ENCODE results near the gene HGS. TPM values are rescaled to one million over a fixed set of nuclear protein-coding genes. Genes with fewer than 3 reads are reported as not detected.

The HGS gene
- total RNA-seq, 2 donors from 2014 or later, result 98.5 to 105 TPM

DNA sequence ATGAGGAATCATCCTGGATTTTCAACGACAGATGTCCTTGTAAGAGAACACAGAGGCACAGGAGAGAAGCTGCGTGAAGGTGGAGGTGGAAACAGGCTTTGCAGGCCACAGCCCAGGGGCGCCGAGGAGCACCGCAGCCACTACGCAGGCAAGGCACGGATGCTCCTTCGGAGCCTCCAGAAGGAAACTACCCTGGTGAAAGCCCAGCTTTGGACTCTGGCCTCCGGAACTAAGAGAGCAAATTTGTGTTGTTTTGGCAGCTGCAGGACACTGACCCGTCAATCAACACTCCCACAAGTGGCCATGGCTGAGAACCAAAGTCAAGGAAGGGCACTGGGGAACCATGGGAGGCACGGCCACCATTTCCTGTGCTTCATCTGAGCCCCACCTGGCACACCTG lies 3.7 kb upstream of the HGS start:
- DNase-seq (no peak), ATAC-seq (no peak)
- intact Hi-C loops (cut with DNase I, micrococcal nuclease), result no loop called here

DNA sequence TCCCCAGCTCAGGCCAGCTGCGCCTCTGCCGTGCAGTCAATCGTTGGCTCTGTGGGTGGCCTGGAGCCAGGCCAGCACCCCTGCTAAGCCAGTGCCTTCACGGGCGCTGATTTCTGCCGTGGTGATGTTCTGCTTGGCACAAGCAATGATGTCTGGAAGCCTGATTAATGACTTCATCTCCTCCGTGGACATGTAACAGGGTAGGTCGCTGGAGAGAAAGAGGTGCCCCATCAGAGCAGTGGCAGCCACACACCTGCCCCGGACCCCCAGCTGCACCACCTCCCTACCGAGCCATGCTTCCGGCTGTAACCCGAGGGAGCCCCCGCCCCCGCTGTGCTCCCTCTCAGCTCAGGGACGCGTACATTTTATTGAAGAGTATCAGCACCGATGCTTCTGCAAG lies 2.1 kb upstream of the HGS start:
- ATAC-seq (no peak), DNase-seq (no peak)
- intact Hi-C loops (cut with DNase I, micrococcal nuclease), result no loop called here

DNA sequence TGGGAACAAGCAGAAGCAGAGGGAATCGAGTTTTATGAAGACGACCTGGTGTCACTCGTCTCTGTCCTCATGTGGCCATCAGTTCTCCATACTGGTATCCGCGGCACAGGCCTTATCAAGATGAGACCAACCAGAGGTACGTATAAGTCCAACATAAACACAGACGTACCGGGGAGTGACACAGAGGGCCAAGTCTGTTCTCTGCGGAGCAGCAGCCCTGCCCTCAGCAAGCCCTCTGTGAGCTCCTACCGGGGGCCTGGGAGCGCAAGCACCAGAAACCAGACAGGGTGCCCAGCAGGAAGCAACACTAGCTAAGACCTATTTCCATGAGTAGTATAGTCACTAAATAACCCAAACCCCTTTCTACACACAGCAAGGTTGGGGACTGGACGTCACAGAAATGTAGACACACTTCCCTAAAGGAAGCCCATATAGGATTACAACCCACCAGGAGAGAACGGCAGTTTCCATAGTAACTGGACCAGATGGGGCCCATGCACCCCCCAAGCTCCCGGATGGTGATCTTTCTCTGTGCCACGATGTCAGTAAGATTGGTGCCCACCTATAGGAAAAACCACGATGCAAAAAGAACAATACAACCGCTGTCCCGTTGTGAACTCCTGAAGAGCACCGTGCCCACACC lies 1.1 kb upstream of the HGS start:
- intact Hi-C loops (cut with DNase I, micrococcal nuclease), result no loop called here
- DNase-seq (no peak), ATAC-seq (no peak)

DNA sequence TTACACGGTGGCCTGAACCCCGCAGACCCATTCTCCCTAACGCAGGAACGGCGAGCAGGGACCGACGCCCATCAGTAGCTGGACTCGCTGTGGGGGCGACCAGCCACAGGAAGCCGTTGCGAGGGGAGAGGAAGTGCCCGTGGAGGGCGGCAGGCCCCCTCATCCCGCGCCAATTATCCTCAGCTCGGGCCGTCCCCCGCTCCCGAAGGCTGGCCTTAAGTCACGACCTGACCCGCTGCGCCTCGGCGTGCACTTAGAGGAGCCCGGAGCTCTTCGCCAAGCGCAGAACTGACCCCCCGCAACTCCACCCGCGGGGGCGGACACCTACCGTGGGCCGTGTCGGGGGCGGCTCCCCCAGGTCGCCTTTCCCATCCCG lies 615 bp upstream of the HGS start:
- DNase-seq, result no peak
- intact Hi-C loops (cut with DNase I, micrococcal nuclease), result no loop called here
- ATAC-seq, result peak; percentile 32

DNA sequence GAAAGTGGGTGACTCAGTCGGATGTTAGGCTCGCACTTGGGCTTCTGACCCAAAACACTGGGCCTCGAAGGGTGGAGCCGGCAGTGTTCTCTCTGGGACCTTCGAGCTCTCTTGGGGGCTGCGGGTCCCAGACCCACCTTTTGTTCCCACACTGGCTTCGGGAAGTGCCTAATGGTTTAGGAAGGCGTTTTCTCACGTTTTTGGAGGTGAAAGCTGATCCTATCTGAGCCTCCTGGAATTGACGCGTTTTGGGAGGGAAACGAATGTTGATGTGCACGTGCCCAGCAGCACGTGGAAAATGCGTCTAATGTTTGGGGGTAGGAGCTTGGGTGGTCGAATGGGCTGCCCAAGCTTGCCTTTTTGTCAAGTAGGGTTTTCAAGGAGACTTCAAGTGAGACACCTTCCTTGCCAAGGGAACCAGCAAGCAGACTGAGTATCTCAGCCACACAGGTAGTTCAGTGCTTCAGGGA lies 666 bp downstream of the HGS start:
- DNase-seq, result no peak
- intact Hi-C loops (cut with DNase I, micrococcal nuclease), result no loop called here
- ATAC-seq, result no peak

DNA sequence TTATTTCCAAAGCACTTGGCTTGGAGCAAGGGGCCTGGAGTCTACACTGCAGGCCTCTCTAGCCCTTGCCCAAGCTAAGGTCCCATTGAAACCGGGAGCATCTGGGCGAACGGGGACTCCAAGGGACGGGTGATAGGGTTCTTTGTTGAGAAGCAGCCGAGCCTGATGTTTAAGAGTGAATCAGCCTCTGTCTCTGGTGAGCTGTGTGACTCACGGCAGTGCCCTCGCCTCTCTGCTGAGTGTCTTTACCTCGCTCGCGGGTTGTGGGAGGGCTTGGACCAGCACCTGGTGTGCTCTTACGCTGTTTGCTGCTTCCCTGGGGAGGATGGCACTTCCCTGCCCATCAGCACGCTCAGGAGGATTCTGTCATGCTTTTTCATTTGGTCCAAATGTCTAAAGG lies 1.3 kb downstream of the HGS start:
- no peak for ATAC-seq
- intact Hi-C loops (cut with DNase I, micrococcal nuclease), result no loop called here
- no peak for DNase-seq

DNA sequence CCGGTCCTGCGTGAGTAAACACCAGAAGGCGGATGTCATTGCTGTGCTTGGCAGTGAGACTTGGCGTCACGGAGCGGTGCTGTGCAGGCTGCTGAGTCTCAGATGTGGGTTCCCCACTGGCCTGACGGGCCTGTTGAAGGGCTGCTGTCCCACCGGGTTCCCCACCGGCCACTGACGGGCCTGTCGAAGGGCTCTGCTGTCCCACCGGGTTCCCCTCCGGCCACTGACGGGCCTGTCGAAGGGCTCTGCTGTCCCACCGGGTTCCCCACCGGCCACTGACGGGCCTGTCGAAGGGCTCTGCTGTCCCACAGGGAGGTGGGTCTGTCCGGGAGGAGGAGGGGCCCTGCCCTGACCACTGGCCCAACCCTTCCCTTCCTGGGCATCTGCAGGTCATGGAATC lies 2.8 kb downstream of the HGS start:
- ATAC-seq, result no peak
- no peak for DNase-seq
- intact Hi-C loops (cut with DNase I, micrococcal nuclease), result no loop called here

DNA sequence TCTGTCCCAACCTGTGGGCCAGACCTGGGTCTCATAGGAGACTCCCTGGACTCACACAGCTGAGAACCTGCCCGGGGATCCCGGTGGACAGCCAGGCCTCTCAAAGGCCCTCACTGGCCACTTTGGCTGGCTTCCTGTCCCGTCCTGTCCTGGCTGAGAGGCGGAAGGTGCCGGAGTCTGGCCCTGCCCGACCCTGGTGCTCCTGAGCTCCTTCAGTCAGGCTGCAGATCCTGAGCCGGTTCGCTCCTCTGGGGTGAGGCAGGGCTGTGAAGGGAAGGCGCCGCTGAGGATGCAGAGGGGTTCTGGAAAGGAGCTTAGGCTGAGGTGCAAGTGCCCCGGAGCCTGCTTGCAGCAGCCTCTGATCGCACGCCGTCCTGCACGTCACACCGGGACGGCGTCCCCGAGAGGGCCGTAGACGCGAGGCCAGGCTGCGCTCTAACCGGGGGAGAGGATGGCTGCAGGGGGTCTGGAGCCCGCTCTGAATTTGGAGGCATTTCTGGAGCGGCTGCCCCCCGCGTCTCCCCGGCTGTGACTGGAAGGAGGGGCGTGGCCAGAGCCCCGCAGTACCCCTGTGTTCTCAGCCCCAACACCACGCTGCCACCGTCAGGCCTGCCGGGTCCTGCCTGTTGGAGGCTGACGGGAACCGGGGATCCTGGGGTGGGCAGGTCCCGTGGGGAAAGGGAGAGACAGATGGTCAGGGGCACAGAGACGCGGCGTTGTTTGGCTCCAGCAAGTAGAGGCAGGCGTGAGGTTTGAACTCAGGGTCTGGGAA lies 4.1 kb downstream of the HGS start:
- DNase-seq (no peak), ATAC-seq (no peak)
- intact Hi-C loops (cut with DNase I, micrococcal nuclease), result no loop called here

DNA sequence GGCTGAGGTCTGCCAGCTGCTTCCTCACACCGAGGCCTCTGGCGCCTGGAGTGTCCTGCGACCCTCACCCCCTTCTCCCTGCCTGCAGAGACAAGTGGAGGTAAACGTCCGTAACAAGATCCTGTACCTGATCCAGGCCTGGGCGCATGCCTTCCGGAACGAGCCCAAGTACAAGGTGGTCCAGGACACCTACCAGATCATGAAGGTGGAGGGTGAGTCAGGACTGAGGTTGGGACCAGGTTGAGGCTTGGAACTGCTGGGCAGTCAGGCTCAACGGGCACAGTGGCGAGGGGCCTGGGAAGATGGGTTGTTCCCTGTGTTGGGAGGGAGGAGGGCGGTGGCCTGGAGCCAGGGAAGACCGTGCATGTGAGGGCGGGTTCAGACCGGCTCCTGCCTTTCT lies 4.8 kb downstream of the HGS start:
- ATAC-seq (no peak), DNase-seq (no peak)
- intact Hi-C loops (cut with DNase I, micrococcal nuclease), result no loop called here

DNA sequence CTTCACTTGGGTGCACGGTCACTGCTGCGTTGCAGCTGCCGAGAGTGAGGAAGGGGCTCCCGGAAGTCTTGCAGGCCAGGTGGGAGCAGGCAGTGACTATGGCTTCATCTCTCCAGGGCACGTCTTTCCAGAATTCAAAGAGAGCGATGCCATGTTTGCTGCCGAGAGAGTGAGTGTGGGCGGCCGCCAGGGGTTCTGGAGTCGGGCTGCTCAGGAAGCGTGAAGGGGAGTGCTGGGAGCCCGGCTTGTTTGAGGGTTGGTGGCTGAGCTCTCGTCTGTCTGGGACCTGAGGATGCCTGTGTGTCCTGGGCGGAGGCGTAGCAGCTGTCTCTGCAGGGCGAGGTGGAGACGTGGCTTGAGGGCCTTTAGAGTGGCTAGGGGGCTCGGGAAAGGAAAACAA lies 6.3 kb downstream of the HGS start:
- no peak for ATAC-seq
- intact Hi-C loops (cut with DNase I, micrococcal nuclease), result no loop called here
- no peak for DNase-seq

DNA sequence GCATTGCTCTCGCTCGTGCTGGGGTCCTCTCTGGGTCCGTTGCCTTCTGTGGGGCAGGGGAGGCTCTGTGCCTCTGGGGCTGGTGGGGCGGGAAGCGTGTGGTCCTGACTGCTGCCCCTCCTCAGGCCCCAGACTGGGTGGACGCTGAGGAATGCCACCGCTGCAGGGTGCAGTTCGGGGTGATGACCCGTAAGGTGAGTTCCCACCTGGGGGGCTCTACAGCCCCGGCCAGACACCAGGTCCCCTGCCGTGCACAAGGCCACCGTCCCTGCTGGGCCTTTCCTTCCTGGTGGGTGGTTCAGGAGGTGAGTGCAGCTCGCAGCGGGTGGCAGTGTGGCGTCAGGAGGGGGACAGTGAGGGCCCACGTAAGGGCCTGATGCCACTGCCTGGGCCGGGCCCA lies 6.7 kb downstream of the HGS start:
- DNase-seq (no peak), ATAC-seq (no peak)
- intact Hi-C loops (cut with DNase I, micrococcal nuclease), result no loop called here

DNA sequence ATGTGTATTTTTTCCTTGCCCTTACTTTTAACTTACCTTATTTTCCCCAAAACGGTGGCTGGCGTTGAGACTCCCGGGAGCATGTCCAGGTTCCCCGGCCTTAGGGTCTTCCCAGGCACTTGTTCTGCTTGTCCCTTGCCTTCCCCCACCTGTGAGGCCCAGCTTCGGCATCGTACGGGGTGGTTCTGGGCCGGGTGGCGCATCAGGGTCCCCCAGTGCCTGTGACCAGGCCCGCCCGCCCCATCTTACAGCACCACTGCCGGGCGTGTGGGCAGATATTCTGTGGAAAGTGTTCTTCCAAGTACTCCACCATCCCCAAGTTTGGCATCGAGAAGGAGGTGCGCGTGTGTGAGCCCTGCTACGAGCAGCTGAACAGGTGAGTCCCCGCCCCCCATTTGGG lies 7.4 kb downstream of the HGS start:
- no peak for ATAC-seq
- no peak for DNase-seq
- intact Hi-C loops (cut with DNase I, micrococcal nuclease), result no loop called here

DNA sequence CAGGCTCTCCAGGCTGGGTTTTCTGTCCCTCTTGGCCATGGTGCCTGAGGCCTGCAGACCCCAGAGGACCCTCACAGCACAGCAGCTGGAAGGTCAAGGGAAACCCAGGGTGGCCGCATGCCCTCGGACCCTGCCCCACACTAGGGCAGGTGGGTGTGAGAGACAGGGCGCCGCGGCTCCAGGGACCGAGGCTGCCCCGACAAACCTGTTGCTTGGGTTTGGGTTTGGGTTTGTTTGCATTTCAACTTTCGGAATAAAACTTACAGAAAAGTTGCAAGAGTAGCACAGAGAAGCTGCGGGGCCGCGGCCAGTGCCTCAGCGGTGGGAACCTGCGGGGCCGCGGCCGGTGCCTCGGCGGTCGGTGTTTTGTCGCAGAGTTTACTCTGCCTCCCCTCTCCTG lies 7.8 kb downstream of the HGS start:
- intact Hi-C loops (cut with DNase I, micrococcal nuclease), result no loop called here
- DNase-seq (no peak), ATAC-seq (no peak)

DNA sequence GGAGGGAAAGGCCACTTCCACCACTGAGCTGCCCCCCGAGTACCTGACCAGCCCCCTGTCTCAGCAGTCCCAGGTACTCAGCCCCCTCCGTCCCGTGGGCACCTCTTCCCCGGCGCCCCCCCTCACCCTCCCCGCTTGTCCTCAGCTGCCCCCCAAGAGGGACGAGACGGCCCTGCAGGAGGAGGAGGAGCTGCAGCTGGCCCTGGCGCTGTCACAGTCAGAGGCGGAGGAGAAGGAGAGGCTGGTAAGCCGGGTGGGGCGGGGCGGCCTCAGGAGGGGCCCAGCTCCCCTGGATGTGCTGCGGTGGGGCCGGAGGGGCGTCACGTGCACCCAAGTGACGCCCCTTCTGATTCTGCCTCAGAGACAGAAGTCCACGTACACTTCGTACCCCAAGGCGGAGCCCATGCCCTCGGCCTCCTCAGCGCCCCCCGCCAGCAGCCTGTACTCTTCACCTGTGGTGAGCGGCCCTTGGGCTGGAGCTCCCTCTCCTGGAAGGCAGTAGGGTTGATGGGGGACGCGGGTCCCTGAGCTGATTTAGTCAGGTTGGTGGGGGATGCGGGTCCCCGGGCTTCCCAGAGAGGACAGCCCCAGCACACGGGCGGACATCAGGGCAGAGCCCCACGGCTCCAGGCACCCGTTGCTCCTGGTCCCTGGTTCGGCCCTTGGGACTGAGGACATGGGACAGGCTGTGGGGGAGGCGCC lies 9.8 kb downstream of the HGS start:
- no peak for ATAC-seq
- DNase-seq, result no peak
- intact Hi-C loops (cut with DNase I, micrococcal nuclease), result no loop called here

DNA sequence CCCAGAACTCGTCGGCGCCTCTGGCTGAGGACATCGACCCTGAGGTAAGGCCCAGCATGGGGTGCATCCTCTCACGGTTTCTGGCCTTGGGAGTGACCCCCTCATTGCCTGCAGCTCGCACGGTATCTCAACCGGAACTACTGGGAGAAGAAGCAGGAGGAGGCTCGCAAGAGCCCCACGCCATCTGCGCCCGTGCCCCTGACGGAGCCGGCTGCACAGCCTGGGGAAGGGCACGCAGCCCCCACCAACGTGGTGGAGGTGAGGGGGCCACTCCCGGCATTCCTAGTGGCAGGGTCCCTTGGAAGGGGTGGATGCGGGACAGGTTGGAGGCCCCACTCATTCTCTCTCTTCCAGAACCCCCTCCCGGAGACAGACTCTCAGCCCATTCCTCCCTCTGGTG lies 11.0 kb downstream of the HGS start:
- no peak for DNase-seq
- intact Hi-C loops (cut with DNase I, micrococcal nuclease), result no loop called here
- ATAC-seq, result no peak

DNA sequence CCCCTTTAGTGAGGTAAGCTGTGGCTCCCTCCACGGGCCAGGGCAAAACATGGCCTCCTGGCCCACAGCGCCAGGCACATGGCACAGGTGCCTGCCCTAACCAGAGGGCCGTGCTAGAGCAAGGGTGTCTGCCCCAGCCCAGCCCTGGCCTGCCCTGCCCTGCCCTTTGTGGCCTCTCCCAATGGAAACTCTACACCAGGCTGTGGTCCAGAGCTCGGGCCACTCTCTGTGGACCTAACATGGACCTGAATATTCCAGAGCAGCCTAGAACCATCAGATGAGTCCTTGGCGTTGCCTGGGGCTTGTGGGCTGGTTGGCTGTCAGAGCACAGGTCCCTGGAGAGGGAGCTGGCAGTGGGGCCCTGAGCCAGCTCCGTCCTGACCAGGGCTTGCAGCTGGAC lies 11.4 kb downstream of the HGS start:
- intact Hi-C loops (cut with DNase I, micrococcal nuclease), result no loop called here
- DNase-seq (no peak), ATAC-seq (peak; percentile 3)

DNA sequence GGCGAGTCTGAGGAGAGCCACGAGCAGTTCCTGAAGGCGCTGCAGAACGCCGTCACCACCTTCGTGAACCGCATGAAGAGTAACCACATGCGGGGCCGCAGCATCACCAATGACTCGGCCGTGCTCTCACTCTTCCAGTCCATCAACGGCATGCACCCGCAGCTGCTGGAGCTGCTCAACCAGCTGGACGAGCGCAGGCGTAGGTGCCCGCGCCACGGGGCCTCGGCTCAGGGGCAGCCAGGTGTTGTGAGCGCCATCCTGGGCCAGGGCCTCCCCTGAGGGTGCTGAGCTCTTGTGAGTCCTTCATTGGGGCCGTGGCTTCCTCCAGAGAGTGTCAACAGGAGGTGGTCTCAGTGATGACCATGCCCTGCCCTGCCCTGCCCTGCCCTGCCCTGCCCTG lies 12.0 kb downstream of the HGS start:
- intact Hi-C loops (cut with DNase I, micrococcal nuclease), result no loop called here
- ATAC-seq (no peak), DNase-seq (no peak)

DNA sequence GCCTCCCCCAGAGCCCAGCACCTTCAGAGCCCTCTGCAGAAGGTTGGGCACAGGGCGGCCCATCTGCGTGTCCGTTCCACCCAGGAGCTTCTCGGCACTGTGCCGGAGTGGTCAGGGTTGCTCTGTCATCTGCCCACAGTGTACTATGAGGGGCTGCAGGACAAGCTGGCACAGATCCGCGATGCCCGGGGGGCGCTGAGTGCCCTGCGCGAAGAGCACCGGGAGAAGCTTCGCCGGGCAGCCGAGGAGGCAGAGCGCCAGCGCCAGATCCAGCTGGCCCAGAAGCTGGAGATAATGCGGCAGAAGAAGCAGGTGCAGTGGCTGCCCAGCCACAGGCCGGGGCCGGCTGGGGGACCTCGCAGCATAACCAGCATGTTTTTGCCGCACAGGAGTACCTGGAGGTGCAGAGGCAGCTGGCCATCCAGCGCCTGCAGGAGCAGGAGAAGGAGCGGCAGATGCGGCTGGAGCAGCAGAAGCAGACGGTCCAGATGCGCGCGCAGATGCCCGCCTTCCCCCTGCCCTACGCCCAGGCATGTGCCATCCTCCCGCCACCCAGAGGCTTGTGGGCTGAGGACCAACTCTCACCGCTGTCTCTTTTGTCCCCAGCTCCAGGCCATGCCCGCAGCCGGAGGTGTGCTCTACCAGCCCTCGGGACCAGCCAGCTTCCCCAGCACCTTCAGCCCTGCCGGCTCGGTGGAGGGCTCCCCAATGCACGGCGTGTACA lies 12.6 kb downstream of the HGS start:
- ATAC-seq (peak; percentile 3), DNase-seq (no peak)
- intact Hi-C loops (cut with DNase I, micrococcal nuclease), result no loop called here

DNA sequence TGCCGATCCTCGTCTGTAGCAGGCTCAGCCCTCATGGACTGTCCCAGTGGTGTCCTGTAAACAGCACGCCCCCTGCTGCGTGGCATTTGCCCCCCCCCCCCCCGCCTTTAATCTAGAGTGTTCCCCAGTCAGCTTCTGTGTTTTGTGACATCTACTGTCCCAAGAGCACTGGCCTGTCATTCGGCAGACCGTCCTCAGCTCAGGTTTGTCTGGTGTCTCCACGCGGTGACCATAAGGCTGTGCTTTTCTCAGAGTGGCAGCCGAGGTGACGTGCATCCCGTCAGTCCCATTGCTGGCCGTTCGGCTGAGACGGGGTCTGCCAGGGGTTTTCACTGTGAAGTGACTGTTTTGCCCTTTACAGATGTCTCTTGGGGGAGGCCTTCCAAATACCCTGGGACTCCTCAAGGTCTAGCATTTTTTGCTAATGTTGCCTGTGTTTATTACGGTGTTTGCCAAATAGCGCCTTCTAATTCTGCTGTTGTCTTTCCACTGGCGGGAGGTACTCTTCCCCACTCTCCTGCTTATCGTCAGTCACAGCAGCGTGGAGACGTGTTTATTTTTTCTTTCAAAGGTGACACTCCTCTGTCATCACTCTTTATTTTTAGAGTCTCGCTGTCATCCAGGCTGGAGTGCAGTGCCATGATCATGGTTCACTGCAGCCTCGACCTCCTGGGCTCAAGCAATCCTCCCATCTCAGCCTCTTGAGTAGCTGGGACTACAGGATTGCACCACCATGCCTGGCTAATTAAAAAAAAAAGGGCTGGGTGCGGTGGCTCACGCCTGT lies 13.6 kb downstream of the HGS start:
- intact Hi-C loops (cut with DNase I, micrococcal nuclease), result no loop called here
- ATAC-seq (no peak), DNase-seq (no peak)
